Hindlimb muscle (tissue), 1 donor: ENCODE data around the gene POLR2L. TPM values are rescaled to one million over a fixed set of nuclear protein-coding genes. Genes with fewer than 3 reads are reported as not detected.

Experiments used
- DNase-seq: peaks from one replicate; pipeline ENCODE4 v3.0.0-alpha.2; 2013
- polyA plus RNA-seq: library from polyadenylated mRNA; unstranded; fragments of 120-200 nt; gene quantifications from one replicate; pipeline ENCODE4 v1.2.1, GENCODE V29; 2013; ENCODE audit not compliant: insufficient read length

POLR2L gene
- polyA plus RNA-seq, 1 donor, result 118 TPM

GRCh38 chr11:825366-826226 lies 16.7 kb downstream of the POLR2L start:
- DNase-seq, result no peak

- no peak for DNase-seq
Observed at GRCh38 chr11:824942-825341, 17.4 kb downstream of the POLR2L start.

GRCh38 chr11:824292-824880 lies 17.9 kb downstream of the POLR2L start:
- no peak for DNase-seq

- DNase-seq, result no peak
Observed at GRCh38 chr11:823441-824291, 18.7 kb downstream of the POLR2L start.

- DNase-seq, result no peak
Observed at GRCh38 chr11:821512-822371, 20.6 kb downstream of the POLR2L start.

- DNase-seq, result no peak
Observed at GRCh38 chr11:820655-821511, 21.4 kb downstream of the POLR2L start.

GRCh38 chr11:819943-820649 lies 22.2 kb downstream of the POLR2L start:
- DNase-seq, result no peak

GRCh38 chr11:819129-819931 lies 23.0 kb downstream of the POLR2L start:
- peak; percentile 89 for DNase-seq

GRCh38 chr11:818396-819128 lies 23.8 kb downstream of the POLR2L start, which contains the start of gene PNPLA2:
PNPLA2 (plus strand) TSS chr11:818914; CDS start chr11:819719, 805 bp downstream.
- DNase-seq, result no peak

- no peak for DNase-seq
Observed at GRCh38 chr11:816433-816779, 25.9 kb downstream of the POLR2L start.

GRCh38 chr11:815675-816432 lies 26.5 kb downstream of the POLR2L start:
- no peak for DNase-seq

- no peak for DNase-seq
Observed at GRCh38 chr11:813456-814096, 28.8 kb downstream of the POLR2L start.

- no peak for DNase-seq
Observed at GRCh38 chr11:813072-813455, 29.3 kb downstream of the POLR2L start.

- no peak for DNase-seq
Observed at GRCh38 chr11:812390-812789, 29.9 kb downstream of the POLR2L start.

- no peak for DNase-seq
Observed at GRCh38 chr11:811446-812245, 30.7 kb downstream of the POLR2L start.

- no peak for DNase-seq
Observed at GRCh38 chr11:810040-810567, 32.2 kb downstream of the POLR2L start.
